Spleen (tissue), 11 donors: ENCODE measurements around the gene PCSK6. TPM values are rescaled to one million over a fixed set of nuclear protein-coding genes. Genes with fewer than 3 reads are reported as not detected.

Experiments
- DNase-seq: peaks from one replicate; pipeline ENCODE4 v3.0.0-alpha.2; 2020
- H3K27ac ChIP-seq, 8 donors: fragments of 200-600 bp; sonication (generic) in 7 of 8; 1 replicate in 4 of 8; 2 replicates in 4 of 8; pipeline versions ENCODE4 v1.5.0 to v1.8.0; 2016 to 2021; ENCODE audit warnings: inconsistent platforms in 4 of 8, mild to moderate bottlenecking in 4 of 8, moderate library complexity in 1 of 8
- H3K27me3 ChIP-seq, 7 donors: fragments of 200-600 bp; sonication (generic) in 6 of 7; replicated peaks in 1 of 7; 1 replicate in 4 of 7; 2 replicates in 3 of 7; pipeline versions ENCODE4 v1.5.0 to v1.8.0; 2016 to 2021; ENCODE audit warnings: inconsistent platforms in 3 of 7, mild to moderate bottlenecking in 1 of 7
- H3K36me3 ChIP-seq, 6 donors: fragments of 200-600 bp; sonication (generic) in 5 of 6; 1 replicate in 4 of 6; 2 replicates in 2 of 6; pipeline versions ENCODE4 v1.5.0 to v1.8.0; 2016 to 2021; ENCODE audit warnings: inconsistent platforms in 2 of 6
- H3K4me1 ChIP-seq, 6 donors: fragments of 200-600 bp; sonication (generic) in 5 of 6; 1 replicate in 3 of 6; 2 replicates in 3 of 6; pipeline versions ENCODE4 v1.5.0 to v1.8.0; 2016 to 2021; ENCODE audit warnings: inconsistent platforms in 3 of 6
- H3K4me3 ChIP-seq, 8 donors: fragments of 200-600 bp; sonication (generic) in 7 of 8; 1 replicate in 4 of 8; 2 replicates in 4 of 8; pipeline versions ENCODE4 v1.5.0 to v1.8.0; 2016 to 2021; ENCODE audit warnings: inconsistent platforms in 4 of 8, mild to moderate bottlenecking in 4 of 8, moderate library complexity in 2 of 8
- H3K9me3 ChIP-seq, 8 donors: fragments of 200-600 bp; sonication (generic) in 7 of 8; 1 replicate in 4 of 8; 2 replicates in 4 of 8; pipeline versions ENCODE4 v1.5.0 to v1.8.0; 2016 to 2021; ENCODE audit warnings: inconsistent platforms in 4 of 8
- CTCF ChIP-seq, 11 experiments: fragments of 200-600 bp in 7 of 11; fragments of 450-650 bp in 4 of 11; sonication (generic) in 4 of 11; IDR thresholded peaks in 8 of 11; conservative IDR thresholded peaks in 3 of 11; 1 replicate in 7 of 11; 2 replicates in 4 of 11; pipeline versions ENCODE4 v1.4.0 to v1.8.0; 2016 to 2021; ENCODE audit warnings: antibody characterized with exemption in 11 of 11, inconsistent platforms in 4 of 11, mild to moderate bottlenecking in 1 of 11
- POLR2A ChIP-seq, 3 donors: fragments of 450-650 bp; IDR thresholded peaks; one replicate each; pipeline ENCODE4 v1.5.1; 2017; ENCODE audit warnings: antibody characterized with exemption in 3 of 3, mild to moderate bottlenecking in 1 of 3
- POLR2AphosphoS5 ChIP-seq, 3 donors: sonication (generic); formaldehyde crosslinking; IDR thresholded peaks; one replicate each; pipeline ENCODE4 v1.5.1; 2017; ENCODE audit warnings: antibody characterized with exemption in 3 of 3
- WGBS, 5 donors: extraction: QIAGEN DNeasy Blood & Tissue Kit in 3 of 5; methylation state at CpG; one replicate each; pipeline versions ENCODE4 v1.1.5 to v1.1.7; 2013 to 2018; 5-methylcytosine and 5-hydroxymethylcytosine counted together
- intact Hi-C: fragments of 100-400 bp; cut with DNase I; formaldehyde crosslinking; loops from one replicate; pipeline ENCODE4 v1.15.0; 2023; ENCODE audit warnings: low total_unique reads
- polyA plus RNA-seq, 3 donors: library from polyadenylated mRNA; stranded (reverse); fragments of 200-250 nt; gene quantifications; one replicate each; pipeline ENCODE4 v1.2.1, GENCODE V29; 2013
- total RNA-seq, 7 donors: library from RNA; depleted of rRNA in 3 of 7; stranded (reverse); fragments of >200 nt in 3 of 7; fragmentation: NEBNext Ultra II Directional in 4 of 7; extraction: Animal tissue kit (Norgen Biotek cat#: 25700) in 4 of 7; gene quantifications; one replicate each; pipeline versions ENCODE4 v1.1.0 to v1.2.1, GENCODE V29; 2016 to 2021
- donor health status: healthy with polysubstance abuse.
- donor health status: DM: no; HTN: no; CAD: no; lungs with moderate emphysema.
- donor health status: DM: no; HTN: no; CAD: no.
- donor health status: Bipolar disorder and iron deficiency.
- donor health status: healthy.
- donor health status: DM: no; HTN: no; CAD: no.
- donor health status: DM: yes; HTN: yes; CAD: no.

Gene PCSK6
- total and polyA plus RNA-seq, 10 donors = 10.0 to 403 (median 252) TPM

DNA sequence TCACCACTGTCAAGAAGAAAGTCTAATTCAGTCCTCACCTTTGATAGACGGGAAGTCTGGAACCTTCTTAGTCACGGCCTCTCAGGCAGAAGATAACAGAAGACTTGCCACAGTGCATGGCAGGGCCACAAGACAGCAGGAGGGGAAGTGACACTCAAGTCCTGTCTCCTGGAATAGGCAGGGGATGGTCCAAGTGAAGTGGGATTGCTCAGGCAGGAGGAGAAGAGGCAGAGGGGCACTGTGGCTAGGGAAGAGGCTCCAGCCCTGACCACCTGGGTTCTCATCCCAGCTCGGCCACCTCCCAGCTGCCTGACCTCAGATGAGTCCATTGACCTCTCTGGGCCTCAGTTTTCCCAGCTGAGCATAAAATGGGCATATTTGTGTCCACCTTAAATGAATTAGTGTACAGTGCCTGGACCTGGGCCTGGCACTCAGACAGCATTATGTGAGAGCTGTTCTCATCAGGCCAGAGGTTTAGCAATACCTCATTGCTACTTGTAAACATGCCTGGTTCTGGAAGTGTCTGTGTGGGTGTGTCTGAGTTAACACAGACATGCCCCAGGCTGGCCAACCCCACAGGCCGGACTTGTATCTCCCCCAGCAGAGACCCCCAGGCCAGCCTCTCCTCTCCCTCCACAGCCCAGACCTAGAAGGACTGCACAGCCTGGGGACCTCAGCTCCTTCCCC, 11.5 kb upstream of the PCSK6 start:
- Histone ChIP-seq H3K27ac (peak overlapping the region in 6 of 8 donors; percentile 26 to 73 (median 58)), H3K4me1 (peaks cover 5 to 58% (median 46%) of the 10 kb centered on the region in 6 donors), H3K9me3 (no peaks in the 10 kb centered on the region), H3K27me3 (peaks cover 0 to 45% (median 0%) of the 10 kb centered on the region in 7 donors), H3K36me3 (no peaks in the 10 kb centered on the region), H3K4me3 (peak overlapping the region in 5 of 8 donors; percentile 15 to 59 (median 16))
- no peak for DNase-seq
- 46 to 72% (median 57%) methylated on average over 4 of the region's 4 CpGs for WGBS, 5 donors
- TF ChIP-seq POLR2AphosphoS5 (IDR thresholded peaks at IDR 0.05) (no peak), CTCF (IDR thresholded peaks at IDR 0.05 in 8 of 11, conservative IDR thresholded peaks at IDR 0.05 in 3 of 11) (no peak), POLR2A (IDR thresholded peaks at IDR 0.05) (no peak)
- intact Hi-C loops = no loop called here

GRCh38 chr15:101499863-101500713, 10.6 kb upstream of the PCSK6 start:
- H3K36me3 ChIP-seq = no peaks in the 10 kb centered on the region
- peak; percentile 84 for DNase-seq
- TF ChIP-seq CTCF (IDR thresholded peaks at IDR 0.05 in 8 of 11, conservative IDR thresholded peaks at IDR 0.05 in 3 of 11) (no peak), POLR2AphosphoS5 (IDR thresholded peaks at IDR 0.05) (peak; percentile 82 to 98 (median 98))
- peaks cover 0 to 54% (median 0%) of the 10 kb centered on the region in 7 donors for H3K27me3 ChIP-seq
- WGBS, 5 donors = 13 to 19% (median 15%) methylated on average over 11 of the region's 11 CpGs
- peak overlapping the region in 6 of 8 donors; percentile 41 to 73 (median 58) for H3K27ac ChIP-seq
- H3K4me1 ChIP-seq = peaks cover 5 to 67% (median 49%) of the 10 kb centered on the region in 6 donors
- intact Hi-C loops = no loop called here
- H3K4me3 ChIP-seq = peak overlapping the region in 2 of 8 donors; percentile 30 to 59
- no peaks in the 10 kb centered on the region for H3K9me3 ChIP-seq

DNA sequence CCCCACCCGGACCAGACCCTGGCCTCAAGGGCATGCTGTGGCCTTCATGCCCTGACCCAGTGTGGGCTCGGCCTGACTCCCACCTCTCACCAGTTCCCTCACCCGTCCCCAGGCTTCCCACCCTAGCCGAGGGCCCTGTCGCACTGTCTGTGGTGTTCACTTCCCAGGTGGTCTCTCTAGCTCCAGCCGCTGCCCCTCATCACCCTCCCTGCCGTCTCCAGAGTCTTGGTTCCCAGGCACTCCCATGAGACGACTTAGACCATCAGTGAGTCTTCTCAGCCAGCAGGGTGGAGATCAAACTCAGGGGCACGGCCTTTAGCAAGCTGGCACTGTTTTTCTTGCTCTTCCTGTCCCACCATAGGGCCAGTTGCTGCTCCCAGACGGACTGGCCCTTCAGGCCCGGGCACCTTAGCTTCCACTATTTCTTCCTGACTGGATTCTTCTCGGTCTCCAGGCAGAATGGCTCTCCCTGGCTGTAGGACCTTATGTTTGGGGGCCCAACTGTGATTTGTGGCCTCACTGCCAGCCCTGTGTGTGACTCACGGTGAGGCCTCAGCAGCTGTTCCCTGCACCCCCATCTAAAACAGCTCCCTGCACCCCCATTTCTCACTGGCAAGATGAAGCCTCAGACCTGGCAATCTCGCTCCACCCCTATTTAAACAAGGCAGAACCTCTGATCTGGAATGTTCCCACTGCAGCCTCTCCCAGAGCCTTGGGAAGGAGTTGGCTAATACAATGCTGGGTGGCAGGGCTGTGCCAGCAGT, 9.4 kb upstream of the PCSK6 start:
- no peaks in the 10 kb centered on the region for H3K36me3 ChIP-seq
- 69 to 81% (median 74%) methylated on average over 14 of the region's 14 CpGs for whole genome bisulfite sequencing, 5 donors
- peak overlapping the region in 6 of 8 donors; percentile 41 to 69 (median 51) for H3K27ac ChIP-seq
- no peak overlapping the region for H3K4me3 ChIP-seq
- intact Hi-C loops = no loop called here
- TF ChIP-seq POLR2AphosphoS5 (IDR thresholded peaks at IDR 0.05) = no peak
- TF ChIP-seq POLR2A (IDR thresholded peaks at IDR 0.05) = no peak
- TF ChIP-seq CTCF (IDR thresholded peaks at IDR 0.05 in 8 of 11, conservative IDR thresholded peaks at IDR 0.05 in 3 of 11) = no peak
- DNase-seq = no peak
- peaks cover 5 to 67% (median 49%) of the 10 kb centered on the region in 6 donors for H3K4me1 ChIP-seq
- H3K27me3 ChIP-seq = peaks cover 0 to 66% (median 0%) of the 10 kb centered on the region in 7 donors
- H3K9me3 ChIP-seq = no peaks in the 10 kb centered on the region
